Testis (tissue), 3 donors: ENCODE results near the gene C16orf92. TPM values are rescaled to one million over a fixed set of nuclear protein-coding genes. Genes with fewer than 3 reads are reported as not detected.

Experiments used
- DNase-seq: peaks from one replicate; pipeline ENCODE4 v3.0.0-alpha.2; 2019
- H3K27ac ChIP-seq, 2 donors: fragments of 200-600 bp; sonication (generic); one replicate each; pipeline ENCODE4 v1.5.1; 2019
- H3K27me3 ChIP-seq: fragments of 200-600 bp; sonication (generic); one replicate; pipeline ENCODE4 v1.5.1; 2019
- H3K36me3 ChIP-seq: fragments of 200-600 bp; sonication (generic); one replicate; pipeline ENCODE4 v1.5.1; 2017; ENCODE audit warnings: low read depth; ENCODE audit errors: missing control alignments
- H3K4me1 ChIP-seq: fragments of 200-600 bp; sonication (generic); one replicate; pipeline ENCODE4 v1.5.1; 2019
- H3K4me3 ChIP-seq, 2 donors: fragments of 200-600 bp; sonication (generic); one replicate each; pipeline ENCODE4 v1.5.1; 2017 to 2019
- H3K9me3 ChIP-seq: fragments of 200-600 bp; sonication (generic); one replicate; pipeline ENCODE4 v1.5.1; 2017
- CTCF ChIP-seq, 3 experiments: fragments of 450-650 bp in 2 of 3; fragments of 200-600 bp in 1 of 3; sonication (generic) in 1 of 3; IDR thresholded peaks; one replicate each; pipeline ENCODE4 v1.5.1; 2016 to 2019; ENCODE audit warnings: antibody characterized with exemption in 3 of 3, mild to moderate bottlenecking in 2 of 3, moderate library complexity in 1 of 3
- POLR2A ChIP-seq: fragments of 450-650 bp; IDR thresholded peaks from one replicate; pipeline ENCODE4 v1.6.1; 2017; ENCODE audit warnings: antibody characterized with exemption, mild to moderate bottlenecking, moderate library complexity
- WGBS, 2 donors: methylation state at CpG; one replicate each; pipeline ENCODE4 v1.1.5; 2018; 5-methylcytosine and 5-hydroxymethylcytosine counted together
- intact Hi-C: fragments of 100-400 bp; cut with DNase I; formaldehyde crosslinking; loops from one replicate; pipeline ENCODE4 v1.15.1; 2023; ENCODE audit warnings: low total_unique reads
- polyA plus RNA-seq: library from polyadenylated mRNA; stranded (reverse); fragments of 350-450 nt; fragmentation: Illumina TruSeq; extraction: RNeasy Lipid Tissue Mini Kit (QIAGEN cat#74804); gene quantifications from one replicate; pipeline ENCODE4 v1.2.3, GENCODE V29; 2014; ENCODE audit warnings: low read depth, low replicate concordance; ENCODE audit not compliant: insufficient read depth
- total RNA-seq, 2 donors: library from RNA; depleted of rRNA; stranded (reverse); fragments of >200 nt; gene quantifications; one replicate each; pipeline ENCODE4 v1.2.3, GENCODE V29; 2016

The C16orf92 gene
- total and polyA plus RNA-seq, 3 donors from 2014 or later = 12.4 to 91.3 (median 20.3) TPM

GRCh38 chr16:29995324-29995910 lies 27.6 kb upstream of the C16orf92 start, which contains the start of gene HIRIP3:
TSS of gene HIRIP3 (minus strand) at chr16:29995617. CDS start at chr16:29995605, 12 bp downstream.
- intact Hi-C loops = no loop called here
- H3K9me3 ChIP-seq = no peaks in the 10 kb centered on the region
- H3K27ac ChIP-seq = peak within 1 kb of the TSS; percentile 80 to 90
- no peaks in the 10 kb centered on the region for H3K27me3 ChIP-seq
- TF ChIP-seq POLR2A = no peak
- TF ChIP-seq CTCF (IDR thresholded peaks at IDR 0.05) = no peak
- peak within 1 kb of the TSS; percentile 60 to 74 for H3K4me3 ChIP-seq
- peak; percentile 89 for DNase-seq
- WGBS, 2 donors = 0% methylated on average over 3 to 53 of the region's 53 CpGs
- peaks cover 17% of the 10 kb centered on the region for H3K4me1 ChIP-seq
- H3K36me3 ChIP-seq = no peaks in the 10 kb centered on the region

- WGBS, 2 donors = 0 to 1% methylated on average over 24 to 65 of the region's 65 CpGs
- peak; percentile 98 for DNase-seq
- peak within 1 kb of the TSS; percentile 60 to 74 for H3K4me3 ChIP-seq
- TF ChIP-seq POLR2A (peak; percentile 5), CTCF (IDR thresholded peaks at IDR 0.05) (peak in 1 of 3 experiments; percentile 6)
- H3K9me3 ChIP-seq = no peaks in the 10 kb centered on the region
- intact Hi-C loops = no loop called here
- H3K27ac ChIP-seq = peak within 1 kb of the TSS; percentile 80 to 90
- no peaks in the 10 kb centered on the region for H3K36me3 ChIP-seq
- peaks cover 17% of the 10 kb centered on the region for H3K4me1 ChIP-seq
- no peaks in the 10 kb centered on the region for H3K27me3 ChIP-seq
Observed at GRCh38 chr16:29995911-29996765, 26.9 kb upstream of the C16orf92 start, which contains the start of gene INO80E. TSS of gene INO80E (plus strand) at chr16:29996241. CDS start at chr16:29996311, 70 bp downstream.

GRCh38 chr16:29996766-29997250 lies 26.2 kb upstream of the C16orf92 start:
- peak overlapping the region in 1 of 2 donors; percentile 90 for H3K27ac ChIP-seq

GRCh38 chr16:29999605-30000004 lies 23.4 kb upstream of the C16orf92 start:
- no peak for DNase-seq
- Histone ChIP-seq H3K4me1 (peaks cover 11% of the 10 kb centered on the region), H3K27ac (no peak overlapping the region), H3K9me3 (no peaks in the 10 kb centered on the region), H3K27me3 (no peaks in the 10 kb centered on the region), H3K36me3 (no peaks in the 10 kb centered on the region), H3K4me3 (no peak overlapping the region)
- intact Hi-C loops = no loop called here
- 82 to 89% methylated on average over 6 of the region's 6 CpGs for whole genome bisulfite sequencing, 2 donors
- TF ChIP-seq POLR2A = no peak
- no peak for TF ChIP-seq CTCF (IDR thresholded peaks at IDR 0.05)

More at GRCh38 chr16:29996766-29997250, 26.2 kb upstream of the C16orf92 start:
- H3K4me1 ChIP-seq = peaks cover 17% of the 10 kb centered on the region
- H3K9me3 ChIP-seq = no peaks in the 10 kb centered on the region
- H3K4me3 ChIP-seq = peak overlapping the region; percentile 60 to 74
- intact Hi-C loops = no loop called here
- TF ChIP-seq POLR2A (no peak), CTCF (IDR thresholded peaks at IDR 0.05) (no peak)
- 16 to 22% methylated on average over 8 to 9 of the region's 9 CpGs for WGBS, 2 donors
- DNase-seq = no peak
- no peaks in the 10 kb centered on the region for H3K27me3 ChIP-seq
- H3K36me3 ChIP-seq = no peaks in the 10 kb centered on the region
